HG03520 (cell line): ENCODE results near the gene HSF2BP.
"Not testable (repeated sequence)": the region's sequence is repeated elsewhere in the genome, so short reads cannot be mapped to it uniquely, and the experiment has no call there.

Experiments
- ATAC-seq: cut with Tn5 transposase; IDR thresholded peaks from one replicate; pipeline ENCODE4 v1.9.1; 2021; ENCODE audit warnings: mild to moderate bottlenecking, moderate library complexity; ENCODE audit not compliant: unreplicated experiment

HSF2BP gene

GRCh38 chr21:43688906-43689305, 29.6 kb upstream of the HSF2BP start:
- no peak for ATAC-seq

GRCh38 chr21:43687566-43688399, 28.5 kb upstream of the HSF2BP start:
- no peak for ATAC-seq

- no peak for ATAC-seq
Measured at GRCh38 chr21:43686811-43687565, 27.7 kb upstream of the HSF2BP start.

GRCh38 chr21:43684424-43684823, 25.1 kb upstream of the HSF2BP start:
- no peak for ATAC-seq

- ATAC-seq = no peak
Measured at GRCh38 chr21:43681650-43682049, 22.4 kb upstream of the HSF2BP start.

- ATAC-seq = not testable (repeated sequence)
Measured at GRCh38 chr21:43680421-43680820, 21.1 kb upstream of the HSF2BP start.

- ATAC-seq = no peak
Measured at GRCh38 chr21:43679951-43680350, 20.7 kb upstream of the HSF2BP start.

- no peak for ATAC-seq
Measured at GRCh38 chr21:43676391-43676790, 17.1 kb upstream of the HSF2BP start.

- no peak for ATAC-seq
Measured at GRCh38 chr21:43675871-43676270, 16.6 kb upstream of the HSF2BP start.

- ATAC-seq = no peak
Measured at GRCh38 chr21:43669828-43670605, 10.7 kb upstream of the HSF2BP start.

GRCh38 chr21:43667191-43667904, 8.1 kb upstream of the HSF2BP start:
- ATAC-seq = no peak

GRCh38 chr21:43665879-43666278, 6.6 kb upstream of the HSF2BP start:
- no peak for ATAC-seq

GRCh38 chr21:43664358-43664757, 5.1 kb upstream of the HSF2BP start:
- no peak for ATAC-seq

GRCh38 chr21:43663033-43663432, 3.7 kb upstream of the HSF2BP start:
- no peak for ATAC-seq

GRCh38 chr21:43662286-43662685, 3.0 kb upstream of the HSF2BP start:
- ATAC-seq = no peak

- ATAC-seq = no peak
Measured at GRCh38 chr21:43658769-43659135, 536 bp downstream of the HSF2BP start.

- ATAC-seq = no peak
Measured at GRCh38 chr21:43658088-43658741, 1.1 kb downstream of the HSF2BP start.

- ATAC-seq = no peak
Measured at GRCh38 chr21:43657355-43658087, 1.8 kb downstream of the HSF2BP start.

- ATAC-seq = no peak
Measured at GRCh38 chr21:43654806-43655489, 4.3 kb downstream of the HSF2BP start.
